Ectodermal cell (in vitro differentiated cells): ENCODE measurements around the gene RGS7.

Experiments
- H3K27ac ChIP-seq: 2 replicates; pipeline ENCODE4 v1.7.0; 2013; ENCODE audit warnings: mild to moderate bottlenecking, low read depth, low read length; ENCODE audit not compliant: insufficient read depth, poor library complexity, severe bottlenecking
- H3K27me3 ChIP-seq: 2 replicates; pipeline ENCODE4 v1.7.0; 2013; ENCODE audit warnings: mild to moderate bottlenecking, low read length; ENCODE audit not compliant: insufficient read depth, control insufficient read depth, poor library complexity, severe bottlenecking
- H3K36me3 ChIP-seq: one replicate; pipeline ENCODE4 v1.7.0; 2013; ENCODE audit warnings: low read length; ENCODE audit not compliant: control insufficient read depth, insufficient read depth
- H3K4me1 ChIP-seq: one replicate; pipeline ENCODE4 v1.7.0; 2013; ENCODE audit warnings: low read length; ENCODE audit not compliant: control insufficient read depth, insufficient read depth
- H3K4me3 ChIP-seq: 2 replicates; pipeline ENCODE4 v1.7.0; 2013; ENCODE audit warnings: low read depth, low read length, control low read depth; ENCODE audit not compliant: insufficient read depth
- H3K9me3 ChIP-seq: 2 replicates; pipeline ENCODE4 v1.7.0; 2013; ENCODE audit warnings: mild to moderate bottlenecking, low read length, moderate library complexity; ENCODE audit not compliant: control insufficient read depth
- WGBS, 2 experiments: methylation state at CpG; one replicate each; pipeline ENCODE4 v1.1.7; 2013; ENCODE audit warnings: missing lambda C conversion rate in 2 of 2; 5-methylcytosine and 5-hydroxymethylcytosine counted together

The RGS7 gene

GRCh38 chr1:241375886-241376285 lies 18.9 kb upstream of the RGS7 start:
- WGBS, 2 experiments = 86 to 88% methylated on average over 2 to 3 of the region's 3 CpGs
- Histone ChIP-seq H3K36me3 (no peaks in the 10 kb centered on the region), H3K4me3 (no peak overlapping the region), H3K4me1 (no peaks in the 10 kb centered on the region), H3K27ac (no peak overlapping the region), H3K9me3 (no peaks in the 10 kb centered on the region), H3K27me3 (no peaks in the 10 kb centered on the region)

- H3K9me3 ChIP-seq = no peaks in the 10 kb centered on the region
- H3K36me3 ChIP-seq = no peaks in the 10 kb centered on the region
- no peaks in the 10 kb centered on the region for H3K4me1 ChIP-seq
- no peak overlapping the region for H3K4me3 ChIP-seq
- H3K27me3 ChIP-seq = no peaks in the 10 kb centered on the region
- WGBS, 2 experiments = 95 to 96% methylated on average over 4 of the region's 4 CpGs
- no peak overlapping the region for H3K27ac ChIP-seq
Observed at GRCh38 chr1:241366196-241366595, 9.2 kb upstream of the RGS7 start.

GRCh38 chr1:241362350-241362749 lies 5.3 kb upstream of the RGS7 start:
- Histone ChIP-seq H3K36me3 (no peaks in the 10 kb centered on the region), H3K27me3 (peaks cover 13% of the 10 kb centered on the region), H3K4me1 (no peaks in the 10 kb centered on the region), H3K9me3 (no peaks in the 10 kb centered on the region), H3K4me3 (no peak overlapping the region), H3K27ac (no peak overlapping the region)
- 88 to 90% methylated on average over 4 of the region's 4 CpGs for WGBS, 2 experiments

DNA sequence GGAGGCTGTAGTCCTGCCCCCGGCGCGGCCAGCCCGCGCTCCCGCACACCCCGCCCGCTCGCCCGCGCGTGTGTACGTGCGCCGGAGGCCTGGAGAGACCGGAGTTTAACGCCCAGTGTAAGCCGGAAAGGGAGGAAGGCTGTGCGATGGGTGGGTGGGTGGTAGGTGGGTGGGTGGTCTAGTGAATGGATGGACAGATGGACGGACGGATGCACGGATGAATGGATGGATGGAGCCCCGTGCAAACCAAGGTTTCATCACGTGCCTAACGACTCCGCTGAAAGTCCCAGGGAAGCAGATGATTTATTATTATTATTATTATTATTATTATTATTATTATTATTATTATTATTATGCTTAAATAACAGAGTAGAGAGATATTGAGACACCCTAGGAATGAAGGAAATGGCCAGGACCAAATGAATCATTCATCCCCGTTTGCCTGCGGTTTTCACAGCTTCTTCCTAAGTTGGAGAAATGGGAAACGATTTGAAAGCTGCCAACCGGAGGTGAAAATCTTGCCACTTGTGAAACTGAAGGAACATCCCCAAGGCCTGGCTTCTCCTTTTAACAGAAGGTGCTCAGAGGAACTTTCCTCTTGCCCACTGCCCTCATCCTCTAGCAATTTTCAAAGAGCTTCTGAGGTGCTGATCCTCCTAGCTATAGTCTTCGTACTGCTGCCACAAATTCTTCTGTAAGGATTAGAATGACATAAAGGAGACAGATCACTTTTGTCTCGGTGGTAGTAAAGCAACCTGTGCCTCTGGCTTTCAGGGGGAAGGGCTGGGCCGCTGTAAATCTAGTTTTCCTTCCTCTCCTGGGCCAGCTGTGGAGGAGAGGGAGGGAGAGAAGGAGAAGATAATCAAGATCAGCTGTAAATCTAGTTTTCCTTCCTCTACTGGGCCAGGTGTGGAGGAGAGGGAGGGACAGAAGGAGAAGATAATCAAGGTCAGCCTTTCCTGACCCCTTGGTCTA lies 648 bp upstream of the RGS7 start:
- H3K4me1 ChIP-seq = no peaks in the 10 kb centered on the region
- peaks cover 42% of the 10 kb centered on the region for H3K27me3 ChIP-seq
- WGBS, 2 experiments = 15 to 16% methylated on average over 30 of the region's 33 CpGs
- no peaks in the 10 kb centered on the region for H3K36me3 ChIP-seq
- no peak overlapping the region for H3K27ac ChIP-seq
- H3K4me3 ChIP-seq = peak overlapping the region; percentile 57
- H3K9me3 ChIP-seq = no peaks in the 10 kb centered on the region

- Histone ChIP-seq H3K4me1 (no peaks in the 10 kb centered on the region), H3K9me3 (no peaks in the 10 kb centered on the region), H3K27ac (no peak overlapping the region), H3K27me3 (peaks cover 42% of the 10 kb centered on the region), H3K4me3 (peak overlapping the region; percentile 57), H3K36me3 (no peaks in the 10 kb centered on the region)
- WGBS, 2 experiments = 13 to 16% methylated on average over 14 of the region's 14 CpGs
Observed at GRCh38 chr1:241356187-241356518, 852 bp downstream of the RGS7 start.

DNA sequence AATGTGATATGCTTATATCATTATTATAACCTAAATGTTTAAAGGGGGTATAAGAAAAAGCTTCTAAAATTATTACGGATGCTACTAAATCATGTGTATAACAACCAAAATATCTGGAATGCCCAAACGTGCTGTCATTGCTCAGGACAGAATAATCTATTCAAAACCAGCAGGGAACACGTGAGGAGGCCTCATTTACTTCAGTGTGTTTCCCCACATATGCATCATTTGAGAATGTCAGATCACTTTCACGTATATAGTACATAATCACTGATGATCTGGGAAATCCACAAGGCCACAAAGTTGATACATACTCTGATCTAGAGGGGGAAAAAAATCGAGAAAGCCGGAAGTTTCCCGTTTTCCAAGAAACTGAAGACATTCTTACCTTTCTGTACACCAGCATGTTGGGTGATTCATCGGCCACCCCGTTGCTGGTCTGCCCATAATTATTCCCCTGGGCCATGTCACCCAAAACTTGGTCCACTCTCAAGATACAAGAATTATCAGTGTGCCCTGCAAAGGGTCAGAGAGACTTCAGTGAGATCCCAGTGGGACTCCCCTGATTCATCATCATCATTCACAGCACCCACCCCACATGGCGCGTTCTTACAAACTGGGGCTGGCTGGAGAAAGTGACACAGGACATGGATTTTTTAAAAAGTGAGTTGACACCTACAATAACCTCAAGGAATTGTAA lies 1.5 kb downstream of the RGS7 start:
- no peak overlapping the region for H3K27ac ChIP-seq
- WGBS, 2 experiments = 90 to 91% methylated on average over 11 of the region's 11 CpGs
- H3K4me3 ChIP-seq = no peak overlapping the region
- no peaks in the 10 kb centered on the region for H3K4me1 ChIP-seq
- H3K27me3 ChIP-seq = peaks cover 42% of the 10 kb centered on the region
- H3K9me3 ChIP-seq = no peaks in the 10 kb centered on the region
- H3K36me3 ChIP-seq = no peaks in the 10 kb centered on the region

GRCh38 chr1:241352401-241352800 lies 4.6 kb downstream of the RGS7 start:
- 87 to 96% methylated on average over 2 of the region's 2 CpGs for WGBS, 2 experiments
- Histone ChIP-seq H3K4me1 (no peaks in the 10 kb centered on the region), H3K4me3 (no peak overlapping the region), H3K36me3 (no peaks in the 10 kb centered on the region), H3K9me3 (no peaks in the 10 kb centered on the region), H3K27ac (no peak overlapping the region), H3K27me3 (peaks cover 30% of the 10 kb centered on the region)

- 88 to 98% methylated on average over 3 of the region's 3 CpGs for WGBS, 2 experiments
Observed at GRCh38 chr1:241351841-241352240, 5.2 kb downstream of the RGS7 start.

GRCh38 chr1:241343956-241344355 lies 13.0 kb downstream of the RGS7 start:
- 86 to 100% methylated on average over 1 of the region's 2 CpGs for WGBS, 2 experiments
- Histone ChIP-seq H3K4me3 (no peak overlapping the region), H3K36me3 (no peaks in the 10 kb centered on the region), H3K27me3 (no peaks in the 10 kb centered on the region), H3K4me1 (no peaks in the 10 kb centered on the region), H3K9me3 (no peaks in the 10 kb centered on the region), H3K27ac (no peak overlapping the region)

More at GRCh38 chr1:241351841-241352240, 5.2 kb downstream of the RGS7 start:
- H3K36me3 ChIP-seq = no peaks in the 10 kb centered on the region
- no peak overlapping the region for H3K27ac ChIP-seq
- H3K9me3 ChIP-seq = no peaks in the 10 kb centered on the region
- no peak overlapping the region for H3K4me3 ChIP-seq
- no peaks in the 10 kb centered on the region for H3K4me1 ChIP-seq
- H3K27me3 ChIP-seq = peaks cover 24% of the 10 kb centered on the region

- H3K27ac ChIP-seq = no peak overlapping the region
- H3K36me3 ChIP-seq = no peaks in the 10 kb centered on the region
- H3K4me1 ChIP-seq = no peaks in the 10 kb centered on the region
- H3K4me3 ChIP-seq = no peak overlapping the region
- H3K27me3 ChIP-seq = no peaks in the 10 kb centered on the region
- no peaks in the 10 kb centered on the region for H3K9me3 ChIP-seq
- WGBS, 2 experiments = 83 to 89% methylated on average over 1 of the region's 1 CpG
Observed at GRCh38 chr1:241336335-241336734, 20.7 kb downstream of the RGS7 start.
